HepG2 (cell line): Measurements from ENCODE around the gene ZNF747. TPM values are rescaled to one million over a fixed set of nuclear protein-coding genes. Genes with fewer than 3 reads are reported as not detected.

Experiments used
- CC2D1A ChIP-seq: sonication (generic); formaldehyde crosslinking; IDR thresholded peaks from 2 replicates; pipeline ENCODE4 v1.8.1; 2023; ENCODE audit warnings: mild to moderate bottlenecking, missing genetic modification reagents
- CENPT ChIP-seq: sonication (generic); formaldehyde crosslinking; IDR thresholded peaks from 2 replicates; pipeline ENCODE4 v1.8.0; 2022; ENCODE audit warnings: low read depth, mild to moderate bottlenecking, moderate library complexity, missing genetic modification reagents
- GATAD2A ChIP-seq: IDR thresholded peaks from 2 replicates; pipeline ENCODE4 v1.6.1; 2016
- HOMEZ ChIP-seq: IDR thresholded peaks from 2 replicates; pipeline ENCODE4 v1.6.1; 2016; ENCODE audit warnings: low read depth
- KLF12 ChIP-seq: sonication (generic); formaldehyde crosslinking; IDR thresholded peaks from 2 replicates; pipeline ENCODE4 v1.4.0; 2020; ENCODE audit warnings: missing genetic modification reagents, borderline replicate concordance
- MBD4 ChIP-seq: IDR thresholded peaks from 2 replicates; pipeline ENCODE4 v1.6.1; 2012; ENCODE audit warnings: low read length, inconsistent platforms, borderline replicate concordance
- MED13 ChIP-seq: sonication (generic); formaldehyde crosslinking; IDR thresholded peaks from 2 replicates; pipeline ENCODE4 v1.5.0; 2020; ENCODE audit warnings: missing genetic modification reagents
- MZF1 ChIP-seq: sonication (generic); formaldehyde crosslinking; IDR thresholded peaks from 2 replicates; pipeline ENCODE4 v1.8.1; 2023; ENCODE audit warnings: mild to moderate bottlenecking, missing genetic modification reagents, borderline replicate concordance
- PBX2 ChIP-seq: IDR thresholded peaks from 2 replicates; pipeline ENCODE4 v1.6.1; 2016; ENCODE audit warnings: control low read depth
- PHF8 ChIP-seq: sonication (generic); formaldehyde crosslinking; IDR thresholded peaks from 2 replicates; pipeline ENCODE4 v1.5.0; 2020; ENCODE audit warnings: missing genetic modification reagents
- RELA ChIP-seq: sonication (generic); formaldehyde crosslinking; IDR thresholded peaks from 2 replicates; pipeline ENCODE4 v1.4.0; 2020; ENCODE audit warnings: missing genetic modification reagents
- REST ChIP-seq, 2 experiments: IDR thresholded peaks; 2 replicates each; pipeline ENCODE4 v1.6.1; 2011 to 2012; ENCODE audit warnings: low read length in 2 of 2, borderline replicate concordance in 1 of 2, low read depth in 1 of 2, mild to moderate bottlenecking in 1 of 2, moderate library complexity in 1 of 2
- SNAI1 ChIP-seq: sonication (generic); formaldehyde crosslinking; IDR thresholded peaks from 2 replicates; pipeline ENCODE4 v1.5.0; 2020; ENCODE audit warnings: mild to moderate bottlenecking, missing genetic modification reagents, borderline replicate concordance
- SRF ChIP-seq: IDR thresholded peaks from 2 replicates; pipeline ENCODE4 v1.6.1; 2011; ENCODE audit warnings: mild to moderate bottlenecking, low read depth, low read length, moderate library complexity
- ZBTB43 ChIP-seq: sonication (generic); formaldehyde crosslinking; conservative IDR thresholded peaks from 2 replicates; pipeline ENCODE4 v1.4.0; 2020; ENCODE audit warnings: missing genetic modification reagents
- ZNF121 ChIP-seq: sonication (generic); formaldehyde crosslinking; IDR thresholded peaks from 2 replicates; pipeline ENCODE4 v1.5.0; 2020; ENCODE audit warnings: mild to moderate bottlenecking, missing genetic modification reagents
- ZNF557 ChIP-seq: sonication (generic); formaldehyde crosslinking; IDR thresholded peaks from 2 replicates; pipeline ENCODE4 v1.4.0; 2020; ENCODE audit warnings: missing genetic modification reagents
- ZNF629 ChIP-seq: sonication (generic); formaldehyde crosslinking; conservative IDR thresholded peaks from 2 replicates; pipeline ENCODE4 v1.5.0; 2020; ENCODE audit warnings: missing genetic modification reagents
- ZNF670 ChIP-seq: sonication (generic); formaldehyde crosslinking; IDR thresholded peaks from 2 replicates; pipeline ENCODE4 v1.8.0; 2022; ENCODE audit warnings: mild to moderate bottlenecking, missing genetic modification reagents, borderline replicate concordance
- ZNF766 ChIP-seq: sonication (generic); formaldehyde crosslinking; IDR thresholded peaks from 2 replicates; pipeline ENCODE4 v1.5.0; 2020; ENCODE audit warnings: missing genetic modification reagents, borderline replicate concordance
- ZNF780A ChIP-seq: sonication (generic); formaldehyde crosslinking; IDR thresholded peaks from 2 replicates; pipeline ENCODE4 v1.8.0; 2022; ENCODE audit warnings: mild to moderate bottlenecking, missing genetic modification reagents, moderate library complexity
- ZNF790 ChIP-seq: sonication (generic); formaldehyde crosslinking; IDR thresholded peaks from 2 replicates; pipeline ENCODE4 v1.8.0; 2022; ENCODE audit warnings: missing genetic modification reagents, mild to moderate bottlenecking, borderline replicate concordance
- polyA plus RNA-seq, 8 experiments: library from polyadenylated mRNA; depleted of rRNA in 3 of 8; stranded (reverse) in 7 of 8; unstranded in 1 of 8; fragments of >200 nt; fragmentation: Illumina TruSeq in 4 of 8; extraction: Trizol in 4 of 8; gene quantifications; 2 replicates each; pipeline versions ENCODE4 v1.2.1 to v1.2.3, GENCODE V29; 2011 to 2016; ENCODE audit warnings: low read depth in 4 of 8, missing spikeins in 1 of 8, mixed read lengths in 1 of 8; ENCODE audit not compliant: insufficient read depth in 1 of 8
- total RNA-seq, 5 experiments: library from RNA; depleted of rRNA; stranded (reverse); fragments of >200 nt; fragmentation: Illumina TruSeq; extraction: Trizol; gene quantifications; 2 replicates each; pipeline ENCODE4 v1.2.3, GENCODE V29; 2016; ENCODE audit warnings: low read depth in 1 of 5
- TF ChIP-seq, protein P1 (sequence below): sonication (generic); formaldehyde crosslinking; IDR thresholded peaks from 2 replicates; pipeline ENCODE4 v1.4.0; 2020; ENCODE audit warnings: missing genetic modification reagents

ZNF747 gene
- total and polyA plus RNA-seq, 2 of the 13 experiments (the other 11 are each of a cell fraction or from before 2014, with no cell fraction given) = 7.2 to 10.2 TPM

DNA sequence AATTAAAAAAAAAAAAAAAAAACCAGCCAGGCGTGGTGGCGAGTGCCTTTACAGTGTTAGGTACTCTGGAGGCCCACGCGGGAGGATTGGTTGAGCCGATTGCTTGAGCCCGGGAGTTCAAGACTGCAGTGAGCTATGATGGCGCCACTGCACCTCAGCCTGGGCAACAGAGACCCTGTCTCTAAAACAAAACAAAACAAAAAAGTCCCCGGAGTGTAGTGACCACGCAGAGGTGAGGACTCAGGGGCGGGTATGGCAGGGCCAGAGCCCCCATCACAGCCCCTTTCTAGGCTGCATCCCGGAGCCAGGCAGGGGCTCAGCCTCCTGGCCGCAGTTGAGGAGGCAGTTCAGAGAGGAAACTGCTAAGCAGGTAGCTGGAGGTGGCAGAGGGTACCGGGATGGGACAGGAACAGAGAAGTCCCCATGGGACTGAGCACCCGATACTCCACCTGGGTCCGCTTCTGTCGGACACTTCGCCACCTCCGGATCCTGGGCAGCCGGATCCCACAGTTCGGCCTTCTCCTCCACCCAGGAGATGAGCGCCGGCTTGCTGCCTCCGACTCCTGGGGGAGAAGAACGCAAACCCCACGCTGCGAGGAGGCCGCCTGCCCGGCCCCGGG, 800 bp downstream of the ZNF747 start (continued):
- TF ChIP-seq PBX2 (CRISPR knock-in tag) = no peak
- peak; percentile 17; the same call in 1 of the 2 replicates for TF ChIP-seq MED13
- no peak for TF ChIP-seq ZNF780A (CRISPR knock-in tag)
- TF ChIP-seq ZNF766 (CRISPR knock-in tag) = no peak
- TF ChIP-seq ZNF121 (CRISPR knock-in tag) = no peak
- TF ChIP-seq CENPT (CRISPR knock-in tag) = no peak
- TF ChIP-seq ZNF557 (CRISPR knock-in tag) = 0 out of 2 replicates have a peak, but pooled peaks have one; percentile 9
- no peak for TF ChIP-seq CC2D1A (CRISPR knock-in tag)
- TF ChIP-seq RELA = no peak
- TF ChIP-seq SRF = no peak
- no peak; the same call in 1 of the 2 replicates for TF ChIP-seq KLF12 (CRISPR knock-in tag)
- no peak for TF ChIP-seq HOMEZ
- no peak for TF ChIP-seq MZF1 (CRISPR knock-in tag)
- no peak for TF ChIP-seq ZNF670 (CRISPR knock-in tag)
- peak; percentile 55 for TF ChIP-seq ZBTB43 (CRISPR knock-in tag)
- TF ChIP-seq, protein P1, sequence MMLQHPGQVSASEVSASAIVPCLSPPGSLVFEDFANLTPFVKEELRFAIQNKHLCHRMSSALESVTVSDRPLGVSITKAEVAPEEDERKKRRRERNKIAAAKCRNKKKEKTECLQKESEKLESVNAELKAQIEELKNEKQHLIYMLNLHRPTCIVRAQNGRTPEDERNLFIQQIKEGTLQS = no peak; the same call in 1 of the 2 replicates
- no peak for TF ChIP-seq PHF8 (CRISPR knock-in tag)
- 0 out of 2 replicates have a peak, but pooled peaks have one; percentile 15 for TF ChIP-seq ZNF629 (CRISPR knock-in tag)
- TF ChIP-seq REST (IDR thresholded peaks at IDR 0.05; ENCODE audit: borderline replicate concordance in 1 of 2, low read depth in 1 of 2, low read length in 2 of 2) = no peak
- no peak for TF ChIP-seq ZNF790
- peak; percentile 13; the same call in 1 of the 2 replicates for TF ChIP-seq SNAI1
- TF ChIP-seq MBD4 = no peak
- TF ChIP-seq GATAD2A (CRISPR knock-in tag) = no peak
